NCI-H1930 (cell line): ENCODE data around the gene RAPGEF6.
A peak's percentile ranks its signal among the peaks of the same experiment; 100 is the strongest.
"Not testable (repeated sequence)": the region's sequence is repeated elsewhere in the genome, so short reads cannot be mapped to it uniquely, and the experiment has no call there.

Experiments used
- DNase-seq, 2 experiments: peaks; one replicate each; lab custom pipeline; 2025; lab: John Stamatoyannopoulos, UW

RAPGEF6 gene

DNA sequence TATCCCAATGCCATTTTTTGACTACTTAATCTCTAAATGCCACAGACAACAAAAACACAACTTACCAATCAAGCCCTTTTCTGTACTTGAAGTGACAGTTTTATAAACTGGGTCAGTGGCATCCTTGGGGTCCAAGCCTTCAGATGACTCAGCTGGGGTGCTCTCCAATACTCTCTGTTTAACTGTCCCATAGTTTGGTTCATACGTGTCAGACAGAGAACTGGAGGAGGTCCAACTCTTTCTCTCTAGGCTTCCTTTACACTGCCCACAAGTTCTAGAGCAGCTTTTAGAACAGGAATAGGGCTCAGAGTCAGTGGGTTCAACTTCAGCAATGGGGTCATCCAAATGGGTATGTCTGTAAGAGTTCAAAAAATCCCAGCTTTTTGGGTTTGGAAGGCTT lies 204.2 kb downstream of the RAPGEF6 start:
- no peak for DNase-seq

DNA sequence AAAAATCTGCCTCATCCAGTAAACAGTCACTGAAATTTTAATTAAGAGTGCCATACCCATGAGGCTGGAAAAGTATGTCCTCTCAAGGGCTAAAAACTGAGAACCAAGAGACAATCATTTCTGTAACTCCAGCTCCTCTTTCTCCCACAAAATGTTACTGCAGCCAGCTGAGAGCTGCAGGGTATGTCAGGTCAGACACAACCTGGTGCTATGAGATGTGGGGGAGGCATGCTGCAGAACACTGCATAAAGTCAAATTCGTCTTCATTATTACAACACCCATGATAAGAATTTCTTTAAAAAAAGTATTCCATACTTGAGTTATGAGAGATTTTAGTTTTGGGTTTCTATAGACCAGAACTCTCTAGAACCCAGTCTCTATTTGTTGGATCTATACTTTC lies 209.0 kb downstream of the RAPGEF6 start:
- no peak for DNase-seq

DNA sequence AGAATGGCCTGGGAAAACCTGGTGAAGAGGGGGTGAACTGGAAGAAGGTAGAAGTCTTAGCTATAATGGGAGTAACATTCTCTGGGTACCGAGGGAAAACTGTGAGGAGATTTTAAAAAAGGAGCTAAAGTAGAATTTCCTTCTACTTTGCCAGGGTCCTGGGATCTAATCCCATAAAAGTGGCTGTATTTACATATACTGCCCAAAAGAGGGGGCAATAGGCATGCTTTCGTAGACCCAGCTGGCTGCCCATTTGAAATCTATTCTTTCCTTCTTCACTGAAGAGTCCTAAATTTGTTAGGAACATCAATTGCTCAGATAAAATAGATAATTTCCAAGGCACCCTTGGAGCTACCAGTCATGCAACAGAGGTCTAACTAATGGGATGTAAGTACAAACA lies 212.0 kb downstream of the RAPGEF6 start:
- DNase-seq = peak in 1 of 2 experiments; percentile 2

DNA sequence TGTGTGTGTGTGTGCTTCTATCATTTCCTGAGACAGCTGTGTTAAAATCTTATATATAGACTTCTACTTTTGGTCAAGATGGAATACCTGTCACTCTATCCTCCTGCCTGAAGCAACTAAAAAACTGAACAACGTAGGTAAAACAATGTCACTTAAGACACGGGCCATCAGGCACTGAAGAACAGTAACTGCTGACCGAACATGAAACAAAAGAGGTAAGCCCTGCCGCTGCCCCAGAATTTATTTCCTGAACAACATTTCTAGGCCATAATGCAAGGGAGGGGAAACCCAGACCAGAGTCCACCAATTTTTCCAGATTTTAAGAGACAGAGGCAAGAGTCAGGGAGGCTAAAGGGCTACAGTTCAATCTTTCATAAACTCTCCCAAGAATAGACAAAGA lies 215.2 kb downstream of the RAPGEF6 start:
- no peak for DNase-seq

DNA sequence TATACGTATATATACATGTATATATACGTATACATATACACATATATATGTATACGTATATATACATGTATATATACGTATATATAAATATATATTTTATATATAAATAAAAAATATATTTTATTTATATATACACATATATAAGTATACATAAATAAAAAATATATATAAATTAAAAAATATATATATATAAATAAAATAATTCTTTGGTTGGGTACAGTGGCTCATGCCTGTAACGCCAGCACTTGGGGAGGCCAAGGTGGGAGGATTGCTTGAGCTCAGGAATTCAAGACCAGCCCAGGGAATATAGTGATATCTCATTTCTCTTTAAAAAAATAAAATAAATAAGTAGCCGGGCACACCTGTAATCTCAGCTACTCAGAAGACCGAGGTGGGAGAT lies 216.2 kb downstream of the RAPGEF6 start:
- DNase-seq = no peak

DNA sequence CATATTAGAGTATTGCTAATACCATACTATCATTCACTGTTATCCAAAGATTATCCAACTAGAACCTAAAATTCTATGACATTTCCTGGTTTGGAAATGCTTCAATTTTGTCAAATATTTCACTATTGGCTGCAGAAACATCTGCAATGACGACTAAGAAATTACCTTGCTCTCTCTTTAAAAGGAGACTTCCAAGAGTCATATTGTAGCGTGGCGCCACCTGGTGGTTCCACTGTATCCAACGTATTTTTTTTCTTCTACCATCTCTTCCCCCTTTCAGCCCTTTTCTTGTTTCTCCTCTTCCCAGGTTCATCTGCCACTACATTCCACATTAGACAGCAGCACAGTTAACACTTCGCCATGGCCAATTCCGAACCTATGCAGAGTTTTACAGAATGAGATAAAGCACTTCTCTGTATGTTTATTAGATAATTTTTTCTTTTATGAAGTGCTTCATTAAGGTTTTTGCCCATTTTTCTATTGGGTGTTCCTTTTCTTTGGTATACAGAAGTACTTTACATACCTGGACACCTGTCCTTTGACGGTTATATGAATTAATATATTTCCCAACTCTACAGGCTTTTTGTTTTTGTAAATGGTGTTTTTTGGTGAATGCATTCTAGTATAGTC lies 217.7 kb downstream of the RAPGEF6 start:
- peak in 1 of 2 experiments; percentile 17 for DNase-seq

DNA sequence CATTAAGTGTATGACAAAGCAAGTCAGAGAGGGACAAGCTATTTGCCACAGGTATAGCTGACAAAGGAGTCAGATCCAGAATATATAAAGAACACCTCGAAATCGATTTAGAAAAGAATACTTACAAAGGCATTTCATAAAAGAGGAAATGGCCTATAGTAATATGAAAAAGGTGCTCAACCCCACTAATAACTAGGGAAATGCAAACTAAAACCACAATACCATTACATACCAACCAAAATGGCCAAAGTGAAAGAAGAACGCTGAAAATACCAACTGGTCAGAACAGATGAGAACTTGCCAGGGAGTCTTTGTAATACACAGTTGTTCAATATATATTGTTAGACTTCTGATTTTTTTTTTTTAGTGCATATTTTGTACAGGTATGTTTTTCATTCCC lies 218.3 kb downstream of the RAPGEF6 start:
- no peak for DNase-seq

DNA sequence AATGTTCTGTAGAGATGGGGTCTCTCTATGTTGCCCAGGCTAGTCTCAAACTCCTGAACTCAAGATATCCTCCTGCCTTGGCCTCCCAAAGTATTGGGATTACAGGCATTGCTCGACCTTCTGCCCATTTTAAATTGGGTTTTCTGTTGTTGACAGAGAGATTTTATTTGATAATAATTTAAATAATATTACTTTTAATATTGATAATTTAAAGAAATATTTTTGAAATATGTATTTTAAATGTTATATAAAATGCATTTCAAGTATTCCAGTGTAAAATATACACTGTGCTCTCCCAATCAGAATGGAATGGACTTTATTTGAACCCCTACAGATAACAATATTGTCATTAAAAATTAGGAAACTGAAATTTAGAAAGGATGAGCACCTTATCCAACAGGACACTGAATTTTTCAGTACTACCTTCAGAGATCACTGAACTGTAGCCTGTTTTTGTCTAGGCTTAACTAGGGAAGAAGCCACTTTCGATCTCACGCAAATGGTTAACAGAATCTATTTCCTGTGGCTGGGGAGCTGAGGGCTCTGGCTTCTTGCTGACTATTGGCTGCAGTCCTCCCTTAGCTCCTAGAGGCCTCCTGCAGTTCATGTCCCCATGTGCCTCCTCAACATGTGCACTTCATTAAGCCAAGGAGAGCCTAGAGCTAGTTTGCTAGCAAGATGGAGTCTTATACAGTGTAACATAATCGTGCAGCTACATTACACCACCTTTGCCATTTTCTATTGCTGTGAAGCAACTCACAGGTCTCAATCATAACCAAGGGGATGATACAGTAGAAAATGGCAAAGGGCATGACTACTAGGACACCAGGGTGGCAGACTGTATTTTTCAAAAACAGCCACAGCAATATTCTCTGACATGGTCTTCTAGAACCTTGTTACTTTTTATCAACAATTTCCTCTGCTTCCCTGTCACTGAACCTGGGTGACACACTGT lies 221.1 kb downstream of the RAPGEF6 start:
- DNase-seq = no peak

DNA sequence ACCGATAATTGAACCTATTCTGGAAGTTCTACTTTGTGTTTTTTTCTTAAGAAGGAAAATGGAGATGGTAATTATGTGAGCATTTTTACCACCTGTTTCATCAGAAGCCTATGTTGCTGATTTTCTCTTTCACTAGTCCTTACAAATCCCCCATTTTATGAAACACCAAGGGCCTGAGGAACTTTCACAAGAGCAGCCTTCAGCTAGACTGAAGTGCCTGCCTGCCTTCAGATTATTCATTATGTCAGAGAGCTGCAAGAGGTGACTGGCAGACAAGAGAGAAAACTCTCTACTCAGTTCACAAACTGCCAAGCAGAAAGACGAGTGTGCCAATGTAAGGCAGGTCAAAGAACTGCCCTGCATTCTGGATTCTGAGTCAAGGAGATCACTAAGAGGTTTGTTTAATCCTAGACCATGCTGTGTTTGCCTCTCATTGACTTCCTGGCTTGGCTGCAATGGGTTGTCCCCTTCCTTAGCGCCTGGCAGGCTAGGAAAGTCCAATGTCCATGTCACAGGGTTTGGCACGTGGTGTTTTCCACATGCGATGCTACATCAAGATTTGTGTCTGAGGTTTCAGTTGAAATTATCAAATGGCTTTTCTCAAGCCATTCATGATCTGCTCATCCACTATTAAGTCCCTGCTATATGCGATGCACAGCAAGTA lies 227.9 kb downstream of the RAPGEF6 start:
- DNase-seq = no peak

DNA sequence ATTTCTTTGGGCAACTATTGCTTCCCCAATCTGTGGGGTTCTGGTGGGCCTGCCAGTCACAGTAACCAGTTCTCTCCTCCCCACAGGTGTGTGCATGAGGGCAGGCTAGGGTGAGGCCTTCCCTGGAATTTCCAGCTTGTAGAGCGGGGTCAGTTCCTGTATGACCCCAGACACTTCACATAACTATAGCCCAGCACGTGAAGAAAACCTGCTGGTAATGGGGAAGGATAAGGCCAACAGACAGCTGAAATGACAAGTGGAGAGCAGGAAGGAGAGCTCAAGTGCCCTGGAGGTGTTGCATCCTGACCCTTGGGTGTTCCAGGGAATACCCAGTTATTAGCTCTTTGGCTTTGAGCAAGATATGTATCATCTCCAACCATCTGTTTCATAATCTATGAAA lies 229.0 kb downstream of the RAPGEF6 start:
- no peak for DNase-seq

DNA sequence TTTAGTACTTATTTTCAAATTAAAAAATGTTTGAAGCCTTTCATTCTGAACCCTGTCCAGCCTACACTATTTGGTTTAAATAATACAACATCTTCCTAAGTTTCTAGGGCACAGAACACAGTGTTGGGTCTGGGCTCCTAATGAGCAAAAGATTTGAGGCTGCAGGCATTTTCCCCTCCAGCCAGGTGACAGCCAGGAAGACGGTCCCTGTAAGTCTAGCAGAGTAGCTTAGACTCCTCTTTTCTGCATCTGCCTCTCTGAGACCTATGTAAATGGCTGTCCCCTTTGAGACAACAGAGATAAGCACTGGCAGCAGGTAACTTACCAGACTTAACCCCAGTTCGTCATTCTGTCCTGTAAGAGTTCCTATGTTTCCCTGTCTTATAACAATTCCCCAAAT lies 229.4 kb downstream of the RAPGEF6 start:
- DNase-seq = no peak

DNA sequence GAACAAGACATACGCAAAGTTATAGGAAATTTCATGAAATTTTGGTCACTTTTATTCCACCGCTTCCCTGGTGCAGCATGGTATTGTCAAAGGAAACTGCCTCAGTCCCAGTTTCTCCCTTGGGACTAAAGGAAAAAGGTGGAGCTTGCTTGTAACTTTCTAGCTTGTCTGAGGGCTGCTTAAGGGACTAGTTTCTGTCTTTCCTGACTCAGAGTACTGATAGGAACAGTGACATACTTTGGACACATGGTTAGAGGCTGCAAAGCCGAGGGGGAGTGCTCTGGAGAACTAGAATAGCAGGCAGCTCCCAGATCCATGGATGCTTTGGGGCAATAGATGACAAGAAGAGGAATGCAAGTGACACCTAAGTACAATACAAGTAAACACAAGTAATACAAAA lies 234.4 kb downstream of the RAPGEF6 start:
- DNase-seq = no peak

DNA sequence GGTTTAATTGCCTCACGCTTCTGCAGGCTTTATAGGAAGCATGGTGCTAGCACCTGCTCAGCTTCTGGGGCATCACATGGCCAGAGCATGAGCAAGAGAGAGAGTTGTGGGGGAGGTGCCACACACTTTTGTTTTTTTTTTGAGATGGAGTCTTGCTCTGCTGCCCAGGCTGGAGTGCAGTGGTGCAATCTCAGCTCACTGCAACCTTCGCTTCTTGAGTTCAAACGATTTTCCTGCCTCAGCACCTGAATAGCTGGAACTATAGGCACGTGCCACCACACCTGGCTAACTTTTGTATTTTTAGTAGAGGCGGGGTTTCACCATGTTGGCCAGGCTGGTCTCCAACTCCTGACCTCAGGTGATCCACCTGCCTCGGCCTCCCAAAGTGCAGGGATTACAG lies 236.0 kb downstream of the RAPGEF6 start:
- not testable (repeated sequence) for DNase-seq

DNA sequence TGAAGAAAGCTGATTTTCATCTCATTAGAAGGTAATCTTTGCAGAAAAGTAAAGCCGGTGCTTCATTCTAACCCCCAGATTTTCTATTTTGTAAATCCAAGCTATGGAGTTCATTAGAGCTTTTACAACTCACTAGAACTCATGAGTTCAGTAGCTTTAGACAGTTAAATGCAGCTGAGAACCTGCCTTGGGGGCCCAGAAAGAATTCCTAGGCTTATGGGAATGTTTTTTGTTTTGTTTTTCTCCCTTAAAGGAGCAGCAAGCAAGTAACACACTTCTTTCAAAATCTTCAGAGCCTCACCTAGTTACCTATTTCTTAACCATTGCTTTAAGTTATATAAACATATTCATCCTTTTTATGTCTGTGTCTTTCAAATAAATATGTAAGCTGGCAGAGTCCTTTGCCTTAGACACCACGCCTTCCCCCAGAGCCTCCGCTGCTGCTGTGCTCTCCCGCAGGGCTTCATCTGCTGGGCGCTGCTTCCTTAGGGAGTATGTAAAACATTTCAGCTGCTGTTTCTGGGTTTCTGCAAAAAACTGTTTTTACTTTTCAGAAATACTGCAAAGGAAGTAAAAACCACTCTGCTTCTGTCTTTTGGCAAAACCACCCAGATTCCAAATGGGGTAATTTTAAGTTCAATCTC lies 238.3 kb downstream of the RAPGEF6 start:
- DNase-seq = no peak

DNA sequence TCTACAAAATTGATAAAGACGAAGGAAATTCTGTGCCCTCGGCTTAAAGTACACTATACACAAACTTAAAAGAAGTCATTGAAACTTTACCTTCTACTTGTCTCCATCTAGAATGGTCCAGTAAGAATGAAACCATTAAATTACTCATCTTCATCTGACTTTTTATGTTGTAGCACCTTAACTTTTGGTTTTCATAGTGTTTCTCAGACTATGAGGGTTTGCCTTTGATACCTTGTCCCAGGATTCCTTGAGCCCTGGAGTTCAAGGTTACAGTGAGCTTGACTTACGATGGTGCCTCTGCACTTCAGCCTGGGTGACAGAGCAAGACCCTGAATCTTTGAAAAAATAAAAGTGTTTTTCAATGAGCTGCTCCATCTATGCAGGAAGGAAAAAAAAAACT lies 239.0 kb downstream of the RAPGEF6 start:
- no peak for DNase-seq

DNA sequence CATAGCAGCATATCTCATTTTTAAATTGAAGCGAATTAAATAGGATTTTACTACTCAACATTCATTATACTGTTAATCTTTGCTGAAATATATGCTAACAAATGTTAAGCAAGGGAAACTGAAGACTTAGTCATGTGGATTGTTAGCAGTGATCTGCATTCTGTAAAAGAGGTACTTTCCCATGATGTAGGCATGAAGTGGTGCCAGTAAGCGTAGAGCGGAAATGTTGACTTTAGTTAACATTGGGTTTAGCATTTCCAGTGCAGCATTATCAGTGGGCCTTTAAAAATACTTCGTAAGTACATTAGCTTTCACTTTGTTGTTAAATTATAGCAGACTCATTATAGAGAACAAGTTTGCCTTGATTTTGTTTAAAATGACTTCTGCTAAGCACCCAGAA lies 240.9 kb downstream of the RAPGEF6 start:
- no peak for DNase-seq

DNA sequence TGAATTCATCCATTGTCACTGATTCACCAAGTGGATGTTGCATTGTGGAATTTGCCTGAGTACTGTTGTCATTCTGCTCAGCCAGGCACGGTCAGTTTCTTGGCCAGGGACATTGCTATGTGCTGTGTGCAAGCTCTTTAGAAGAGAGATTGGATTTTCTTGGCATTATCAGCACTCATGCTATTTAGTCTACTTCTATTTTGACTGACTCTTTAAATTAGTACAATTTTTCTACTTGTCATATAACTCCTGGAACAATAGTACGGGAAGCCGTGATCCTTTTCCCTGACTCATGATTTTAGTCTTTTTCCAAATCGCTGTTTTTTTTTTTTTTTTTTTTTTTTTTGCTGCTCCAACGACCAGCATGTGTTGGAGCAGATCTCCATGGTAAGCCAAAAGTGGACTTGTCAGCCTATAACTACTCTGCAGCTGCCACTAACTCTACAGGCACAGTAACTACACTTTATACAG lies 241.5 kb downstream of the RAPGEF6 start:
- DNase-seq = no peak

DNA sequence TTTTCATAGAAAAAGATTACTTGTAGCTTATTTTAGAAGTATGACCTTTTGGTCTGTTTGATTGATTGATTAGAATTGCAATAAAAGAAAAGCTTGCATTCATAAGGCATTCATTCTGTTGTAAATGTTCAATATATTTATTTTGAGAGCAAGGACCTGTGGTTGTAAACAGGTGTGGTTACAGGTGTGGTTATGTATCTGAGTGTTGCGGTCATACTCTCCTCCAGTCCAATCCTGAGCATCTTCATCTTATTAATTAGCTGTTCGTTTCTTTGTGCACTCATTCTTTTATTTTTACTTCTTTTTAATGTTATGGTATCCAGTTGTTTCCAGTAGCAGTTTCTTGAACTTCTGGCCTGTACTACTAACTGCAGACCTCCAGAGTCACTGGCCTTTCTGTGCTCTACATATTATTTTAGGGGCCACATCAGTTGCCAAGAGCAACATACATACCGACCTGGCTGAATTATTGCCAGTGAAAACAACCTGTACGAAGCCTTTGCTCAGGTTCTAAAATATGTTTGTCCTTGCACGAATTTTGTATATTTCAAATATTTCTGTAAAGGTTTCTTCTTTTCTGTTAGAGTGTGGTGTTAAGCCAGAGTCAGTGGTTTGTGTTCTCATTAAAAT lies 242.4 kb downstream of the RAPGEF6 start:
- DNase-seq = no peak

DNA sequence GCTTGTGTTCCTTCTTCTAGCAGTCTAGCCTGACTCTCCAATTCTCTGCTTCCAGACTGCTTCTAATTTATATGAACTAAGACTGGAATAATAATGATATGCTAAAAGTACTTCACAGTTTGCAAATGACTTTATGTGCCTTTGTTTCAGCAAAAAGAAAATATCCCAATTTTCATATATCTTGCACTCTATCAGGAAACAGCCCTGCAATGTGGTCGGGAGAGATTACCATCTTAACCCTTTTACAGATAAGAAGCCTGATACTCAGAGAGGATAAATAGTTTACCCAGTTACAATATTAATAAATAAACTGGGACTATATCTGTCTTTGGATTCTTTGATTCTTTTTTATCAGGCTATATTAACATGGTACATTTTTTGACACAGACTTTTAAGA lies 245.2 kb downstream of the RAPGEF6 start:
- DNase-seq = no peak

DNA sequence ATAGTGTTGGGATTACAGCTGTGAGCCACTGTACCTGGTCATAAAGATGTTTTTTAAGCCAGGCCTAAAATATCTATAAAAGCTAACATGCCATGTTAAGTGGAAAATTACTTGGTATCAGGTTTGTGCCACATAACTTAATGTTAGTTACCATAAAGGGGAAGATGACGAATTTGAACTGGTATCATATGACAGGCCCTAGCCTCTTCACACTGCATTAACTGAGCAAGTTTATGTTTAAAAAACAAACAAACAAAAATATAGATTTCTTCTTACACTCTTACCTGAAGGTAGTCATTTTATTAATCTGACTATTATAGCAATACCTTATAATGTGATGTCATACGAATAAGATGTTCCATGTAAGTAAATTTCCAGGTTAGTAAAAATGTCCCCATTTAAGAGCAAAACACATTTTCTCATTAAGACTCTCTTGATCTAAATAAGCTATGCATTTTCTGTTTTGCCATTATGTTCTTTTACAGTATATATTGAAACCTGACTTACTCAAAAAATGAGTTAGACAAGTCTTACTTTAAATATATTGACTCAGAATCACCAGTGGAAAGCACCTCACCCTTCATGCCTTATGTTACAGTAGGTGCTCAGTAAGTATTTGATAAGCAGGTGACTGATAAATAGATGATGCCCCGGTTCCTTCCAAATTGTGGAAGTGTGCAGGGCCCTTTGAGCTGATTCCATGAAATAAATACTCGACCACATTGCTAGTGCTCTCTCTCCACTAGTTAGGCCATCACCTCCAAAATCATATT lies 245.7 kb downstream of the RAPGEF6 start:
- DNase-seq = no peak

DNA sequence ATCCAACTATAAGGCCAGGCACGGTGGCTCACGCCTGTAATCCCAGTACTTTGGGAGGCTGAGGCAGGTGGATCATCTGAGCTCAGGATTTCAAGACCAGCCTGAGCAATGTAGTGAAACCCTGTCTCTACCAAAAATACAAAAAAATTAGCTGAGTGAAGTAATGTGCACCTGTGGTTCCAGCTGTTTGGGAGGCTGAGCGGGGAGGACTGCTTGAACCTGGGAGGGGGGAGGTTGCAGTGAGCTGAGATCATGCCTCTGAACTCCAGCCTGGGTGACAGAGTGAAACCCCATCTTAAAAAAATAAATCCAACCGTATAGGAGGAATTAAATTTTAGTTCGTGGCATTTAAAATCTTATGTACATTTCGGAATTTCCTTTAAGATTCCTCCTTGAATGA lies 247.8 kb downstream of the RAPGEF6 start:
- no peak for DNase-seq
